ENCODE data around the gene WWP2.

The WWP2 gene

DNA sequence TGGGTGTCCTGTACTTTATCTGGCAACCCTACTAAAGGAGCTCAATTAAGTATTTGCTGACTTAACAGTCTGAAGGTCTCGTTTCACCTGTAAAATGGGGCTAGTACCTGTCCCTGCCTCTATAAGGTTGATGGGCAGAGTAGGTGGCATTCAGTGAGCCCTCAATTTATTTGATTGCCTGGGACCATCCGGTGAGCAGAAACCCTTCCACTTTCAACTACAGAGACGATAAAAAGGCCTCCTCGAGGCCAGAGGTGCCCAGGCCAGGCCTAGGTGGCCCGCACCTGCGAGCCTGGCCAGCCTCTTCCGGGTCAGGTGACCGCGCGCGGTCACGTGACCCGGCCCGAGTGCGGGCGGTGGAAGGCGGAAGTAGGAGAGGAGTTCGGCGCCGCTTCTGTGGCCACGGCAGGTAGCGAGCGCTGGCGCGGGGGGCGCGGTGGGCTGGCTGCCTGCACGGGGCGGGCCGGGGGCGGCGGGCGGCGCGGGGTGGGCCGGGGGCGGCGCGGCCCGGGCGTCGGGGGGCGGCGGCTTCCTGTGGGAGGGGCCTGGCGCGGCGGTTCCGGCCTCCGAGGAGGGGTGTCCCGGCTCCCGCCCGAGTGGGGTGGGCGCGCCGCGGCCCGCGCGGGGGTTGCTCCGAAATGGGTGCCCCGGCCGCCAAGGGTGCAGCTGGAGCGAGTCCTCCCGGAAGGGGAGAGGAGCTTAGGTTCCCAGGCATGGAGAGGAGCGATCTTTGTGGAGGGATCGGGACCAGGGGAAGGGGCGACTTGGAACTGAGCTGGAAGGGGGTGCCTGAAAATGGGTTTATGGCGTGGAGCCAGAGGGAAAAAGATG lies at the start of gene WWP2:
Gene WWP2, plus strand, starts transcription at position 350 of the 831 bp plus-strand sequence. CDS start 24,679 bp downstream, outside the sequence.
- TF ChIP-seq, protein P1, sequence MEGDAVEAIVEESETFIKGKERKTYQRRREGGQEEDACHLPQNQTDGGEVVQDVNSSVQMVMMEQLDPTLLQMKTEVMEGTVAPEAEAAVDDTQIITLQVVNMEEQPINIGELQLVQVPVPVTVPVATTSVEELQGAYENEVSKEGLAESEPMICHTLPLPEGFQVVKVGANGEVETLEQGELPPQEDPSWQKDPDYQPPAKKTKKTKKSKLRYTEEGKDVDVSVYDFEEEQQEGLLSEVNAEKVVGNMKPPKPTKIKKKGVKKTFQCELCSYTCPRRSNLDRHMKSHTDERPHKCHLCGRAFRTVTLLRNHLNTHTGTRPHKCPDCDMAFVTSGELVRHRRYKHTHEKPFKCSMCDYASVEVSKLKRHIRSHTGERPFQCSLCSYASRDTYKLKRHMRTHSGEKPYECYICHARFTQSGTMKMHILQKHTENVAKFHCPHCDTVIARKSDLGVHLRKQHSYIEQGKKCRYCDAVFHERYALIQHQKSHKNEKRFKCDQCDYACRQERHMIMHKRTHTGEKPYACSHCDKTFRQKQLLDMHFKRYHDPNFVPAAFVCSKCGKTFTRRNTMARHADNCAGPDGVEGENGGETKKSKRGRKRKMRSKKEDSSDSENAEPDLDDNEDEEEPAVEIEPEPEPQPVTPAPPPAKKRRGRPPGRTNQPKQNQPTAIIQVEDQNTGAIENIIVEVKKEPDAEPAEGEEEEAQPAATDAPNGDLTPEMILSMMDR (IDR thresholded peaks at IDR 0.05): no peak

DNA sequence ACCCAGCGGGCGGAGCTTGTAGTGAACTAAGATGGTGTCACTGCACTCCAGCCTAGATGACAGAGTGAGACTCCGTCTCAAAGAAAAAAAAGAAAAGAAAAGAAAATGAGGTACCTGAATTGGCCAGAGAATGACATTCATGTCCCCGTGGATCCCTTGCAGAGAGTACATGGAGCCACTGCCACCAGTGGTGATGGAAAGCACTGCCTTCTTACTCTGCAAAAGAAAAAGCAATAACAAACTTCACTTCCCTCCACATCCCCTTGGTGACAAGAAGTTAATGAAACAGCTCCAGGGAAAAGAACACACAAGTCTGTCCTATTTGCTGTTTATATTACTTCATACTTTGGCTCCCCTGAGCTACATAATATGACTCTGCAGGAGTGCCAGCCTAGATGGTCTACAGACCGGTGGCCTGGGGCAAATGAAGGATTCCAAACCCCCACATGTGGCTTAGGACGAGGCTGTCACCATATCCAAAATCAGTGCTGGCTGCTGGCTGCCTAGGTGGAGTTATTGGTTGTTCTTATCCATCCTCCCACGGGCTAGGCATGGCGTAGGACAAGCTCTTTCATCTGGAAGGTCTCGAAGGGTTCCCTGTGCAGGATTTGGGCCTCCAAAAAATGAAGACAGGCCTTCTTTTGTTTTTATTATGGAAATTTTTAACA lies 49.1 kb upstream of the WWP2 start:
- TF ChIP-seq, protein P1 (IDR thresholded peaks at IDR 0.05): no peak

DNA sequence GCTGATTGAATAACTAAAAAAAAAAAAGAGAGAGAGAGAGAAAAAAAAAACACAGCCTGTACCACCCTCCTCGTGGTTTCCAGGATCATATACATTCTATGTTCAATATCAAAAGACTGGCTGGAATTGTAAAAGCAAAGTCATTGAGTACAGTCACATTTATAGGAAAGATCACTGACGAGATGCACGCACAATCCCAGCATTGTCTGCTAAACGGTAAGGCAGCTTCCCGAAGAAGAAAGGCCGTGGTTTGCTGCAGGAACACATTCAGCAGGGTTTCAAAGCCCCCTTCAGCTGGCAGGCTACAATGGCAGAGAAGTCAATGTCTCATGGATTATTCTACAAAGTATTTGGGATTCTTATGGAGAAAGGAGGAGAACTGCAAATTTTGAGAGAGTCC lies 45.1 kb upstream of the WWP2 start:
- TF ChIP-seq, protein P1 (IDR thresholded peaks at IDR 0.05): no peak

DNA sequence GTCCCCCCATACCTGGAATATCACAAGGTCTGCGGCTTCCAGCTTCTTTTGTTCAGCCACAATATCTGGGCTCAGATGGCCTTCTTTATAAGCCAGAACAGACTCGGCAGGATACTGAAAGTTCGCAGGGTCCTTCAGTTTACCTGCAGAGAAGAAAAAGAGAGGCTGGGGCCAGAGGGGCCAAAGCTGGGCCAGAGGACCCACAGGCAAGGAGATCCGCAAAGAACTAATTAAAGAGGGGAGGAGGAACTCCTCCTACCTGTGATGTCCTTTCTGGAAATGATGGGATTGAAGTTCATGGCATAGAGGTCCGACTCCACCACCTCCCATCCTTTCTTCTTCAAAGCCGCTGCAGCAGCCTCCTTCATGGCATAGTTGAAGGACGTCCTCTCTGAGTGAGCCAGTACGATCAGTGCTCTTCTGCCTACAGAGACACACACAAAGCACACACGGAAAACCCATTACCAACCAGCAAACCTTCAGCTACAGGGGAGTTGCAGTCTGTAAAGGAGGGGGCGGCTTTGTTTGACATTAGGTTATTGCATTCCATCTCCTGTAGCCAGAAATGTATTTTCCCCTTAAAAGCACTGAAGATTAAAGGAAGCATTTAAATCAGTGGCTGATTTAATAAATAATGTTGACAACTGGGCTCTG lies 43.9 kb upstream of the WWP2 start:
- TF ChIP-seq, protein P1 (IDR thresholded peaks at IDR 0.05): no peak

DNA sequence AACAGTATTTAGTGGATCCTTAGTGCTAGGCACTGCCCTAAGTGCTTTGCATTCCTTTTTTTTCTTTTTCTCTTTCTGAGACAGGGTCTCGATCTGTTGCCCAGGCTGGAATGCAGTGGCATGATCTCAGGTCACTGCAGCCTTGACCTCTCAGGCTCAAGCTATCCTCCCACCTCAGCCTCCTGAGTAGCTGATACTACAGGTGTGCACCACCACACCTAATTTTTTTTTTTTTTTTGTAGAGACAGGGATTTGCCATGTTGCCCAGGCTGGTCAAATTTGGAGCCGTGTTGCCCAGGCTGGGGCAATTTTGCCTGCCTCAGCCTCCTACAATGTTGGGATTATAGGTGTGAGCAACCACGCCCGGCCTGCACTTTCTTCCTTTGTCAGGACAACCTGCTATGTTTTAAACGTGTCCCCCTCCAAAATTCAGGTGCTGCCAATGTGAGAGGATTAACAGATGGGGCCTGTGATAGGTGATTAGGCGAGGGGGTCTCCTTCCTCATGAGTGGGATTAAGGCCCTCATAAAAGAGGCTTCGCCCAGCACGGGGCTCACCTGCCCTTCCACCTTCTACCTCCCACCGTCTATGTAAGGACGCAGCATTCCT lies 41.2 kb upstream of the WWP2 start:
- TF ChIP-seq, protein P1 (IDR thresholded peaks at IDR 0.05): no peak

DNA sequence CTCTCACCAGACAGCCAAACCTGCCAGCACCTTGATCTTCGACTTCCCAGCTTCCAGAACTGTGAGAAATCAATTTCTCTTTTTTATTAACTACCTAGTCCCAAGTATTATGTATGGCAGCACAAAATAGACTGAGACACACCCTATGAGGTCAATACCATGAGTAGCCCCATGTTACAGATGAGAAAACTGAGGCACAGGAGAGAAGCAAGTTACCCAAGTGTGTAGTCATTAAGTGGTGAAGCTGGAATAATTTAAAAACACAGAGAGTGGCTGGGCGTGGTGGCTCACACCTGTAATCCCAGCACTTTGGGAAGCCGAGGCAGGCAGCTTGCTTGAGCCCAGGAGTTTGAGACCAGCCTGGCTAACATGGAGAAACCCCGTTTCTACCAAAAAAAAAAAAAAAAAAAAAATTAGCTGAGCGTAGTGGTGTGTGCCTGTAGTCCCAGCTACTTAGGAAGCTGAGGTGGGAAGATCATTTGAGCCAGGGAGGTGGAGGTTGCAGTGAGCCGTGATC lies 40.6 kb upstream of the WWP2 start:
- TF ChIP-seq, protein P1 (IDR thresholded peaks at IDR 0.05): no peak

DNA sequence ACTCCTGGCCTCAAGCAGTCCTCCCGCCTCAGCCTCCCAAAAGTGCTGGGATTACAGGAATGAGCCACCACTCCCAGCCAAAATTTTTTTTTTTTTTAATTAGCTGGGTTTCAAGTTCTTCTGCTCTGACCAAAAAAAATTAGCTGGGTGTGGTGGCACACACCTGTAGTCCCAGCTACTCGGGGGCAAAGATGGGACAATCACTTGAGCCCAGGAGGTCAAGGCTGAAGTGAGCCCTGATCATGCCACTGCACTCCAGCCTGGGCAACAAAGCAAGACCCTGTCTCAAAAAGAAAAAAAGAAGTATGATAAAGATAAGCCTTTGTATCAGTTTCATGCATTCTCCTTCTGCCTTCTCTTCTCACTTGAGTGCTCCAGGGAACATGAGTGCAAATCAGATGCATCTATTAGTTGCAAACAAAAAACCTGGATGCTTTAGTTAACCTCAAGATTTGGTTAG lies 37.7 kb upstream of the WWP2 start:
- TF ChIP-seq, protein P1 (IDR thresholded peaks at IDR 0.05): no peak
